NOMO-1 treated with dmso at 0.1 percent for 144 hours (cell line): ENCODE measurements around the gene TEF.

Experiments
- DNase-seq: peaks from one replicate; lab custom pipeline; 2025; ENCODE audit not compliant: unreplicated experiment; lab: John Stamatoyannopoulos, UW

Gene TEF

DNA sequence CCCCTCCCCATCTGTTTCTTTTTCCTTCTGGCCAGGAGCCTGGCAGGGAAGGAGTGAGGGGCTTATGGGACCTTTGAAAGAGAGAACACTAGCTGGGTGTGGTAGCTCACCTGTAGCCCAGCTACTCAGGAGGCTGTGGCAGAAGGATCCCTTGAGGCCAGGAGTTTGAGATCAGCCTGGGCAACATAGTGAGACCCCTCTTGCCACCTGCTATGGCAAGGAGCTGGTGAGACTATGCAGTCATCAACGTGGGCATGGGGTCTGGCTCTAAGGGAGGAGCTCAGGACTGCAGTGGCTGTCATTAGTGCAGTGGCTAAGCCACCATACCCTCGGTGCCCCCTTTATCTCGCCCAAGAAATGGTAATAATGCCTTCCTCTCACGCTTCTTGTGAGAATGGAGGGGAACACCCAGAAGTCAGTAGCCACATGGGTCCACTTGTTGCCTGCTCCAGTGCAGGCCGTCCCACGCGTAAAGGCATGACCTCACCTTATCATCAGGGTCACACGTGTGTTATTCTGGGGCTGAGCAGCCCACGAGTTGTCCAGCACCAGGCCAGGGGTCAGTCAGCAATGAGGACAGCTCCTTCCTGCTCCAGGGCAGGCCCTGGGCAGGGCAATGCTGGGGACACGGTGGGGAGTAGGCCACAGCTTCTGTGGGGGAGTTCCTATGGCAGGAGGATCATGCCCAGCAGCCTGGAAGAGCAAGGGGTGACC lies 27.7 kb upstream of the TEF start:
- DNase-seq, result no peak

DNA sequence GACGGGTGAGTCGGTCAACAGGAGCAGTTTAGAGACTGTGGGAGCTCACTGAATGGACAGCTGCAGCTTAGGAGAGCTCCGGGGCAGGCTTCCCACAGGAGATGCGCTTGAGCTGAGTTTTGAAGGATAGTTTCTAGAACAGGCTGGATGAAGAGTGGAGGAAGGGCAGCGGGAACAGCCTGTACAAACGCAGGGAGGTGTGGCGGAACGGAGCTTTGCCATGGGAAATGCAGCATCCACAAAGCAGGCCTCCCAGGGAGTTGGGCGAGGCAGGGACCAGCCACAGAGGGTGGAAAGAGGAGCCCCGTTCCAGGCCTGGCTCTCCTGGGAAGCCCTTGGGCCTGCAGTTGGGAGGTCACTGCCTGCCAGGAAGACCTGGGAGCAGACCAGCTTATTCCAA lies 26.8 kb upstream of the TEF start:
- no peak for DNase-seq

DNA sequence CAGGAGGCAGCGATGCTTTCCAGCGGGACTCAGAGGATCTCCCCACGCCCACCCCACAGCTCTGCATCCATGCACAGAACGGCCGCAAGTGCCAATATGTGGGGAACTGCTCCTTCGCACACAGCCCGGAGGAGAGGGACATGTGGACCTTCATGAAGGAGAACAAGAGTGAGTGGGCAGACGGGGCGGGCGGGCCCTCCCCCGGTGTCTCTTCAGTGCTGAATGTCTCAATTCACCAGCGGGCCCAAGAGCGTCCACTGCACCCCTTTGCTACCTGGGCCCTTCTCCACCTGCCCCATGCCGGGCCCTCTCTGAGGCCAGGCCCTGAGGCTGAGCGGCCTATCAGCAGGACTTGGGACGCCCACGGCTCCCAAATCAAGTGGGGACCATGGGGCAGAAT lies 25.8 kb upstream of the TEF start:
- DNase-seq, result no peak

DNA sequence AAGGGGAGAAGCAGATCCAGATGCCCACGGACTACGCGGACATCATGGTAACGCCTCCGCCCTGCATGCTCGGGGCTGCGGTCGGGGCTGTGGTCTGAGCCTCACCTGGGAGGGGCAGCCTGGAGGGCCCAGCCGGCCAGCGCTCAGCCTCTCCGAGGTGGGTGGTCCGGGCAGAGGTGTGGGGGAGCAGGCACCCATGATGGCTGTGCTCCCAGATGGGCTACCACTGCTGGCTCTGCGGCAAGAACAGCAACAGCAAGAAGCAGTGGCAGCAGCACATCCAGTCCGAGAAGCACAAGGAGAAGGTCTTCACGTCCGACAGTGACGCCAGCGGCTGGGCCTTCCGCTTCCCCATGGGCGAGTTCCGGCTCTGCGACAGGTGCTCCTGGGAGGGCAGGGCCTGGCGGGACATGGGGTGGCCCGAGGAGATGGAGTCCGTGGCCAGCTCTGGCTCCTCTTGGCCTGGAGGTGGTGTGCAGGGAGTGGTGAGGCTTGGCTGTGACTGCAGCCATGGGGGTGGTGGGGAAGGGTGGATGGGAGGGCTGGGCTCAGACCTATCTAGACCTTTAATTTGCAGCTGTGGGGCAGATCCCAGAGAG lies 25.2 kb upstream of the TEF start:
- DNase-seq, result no peak

DNA sequence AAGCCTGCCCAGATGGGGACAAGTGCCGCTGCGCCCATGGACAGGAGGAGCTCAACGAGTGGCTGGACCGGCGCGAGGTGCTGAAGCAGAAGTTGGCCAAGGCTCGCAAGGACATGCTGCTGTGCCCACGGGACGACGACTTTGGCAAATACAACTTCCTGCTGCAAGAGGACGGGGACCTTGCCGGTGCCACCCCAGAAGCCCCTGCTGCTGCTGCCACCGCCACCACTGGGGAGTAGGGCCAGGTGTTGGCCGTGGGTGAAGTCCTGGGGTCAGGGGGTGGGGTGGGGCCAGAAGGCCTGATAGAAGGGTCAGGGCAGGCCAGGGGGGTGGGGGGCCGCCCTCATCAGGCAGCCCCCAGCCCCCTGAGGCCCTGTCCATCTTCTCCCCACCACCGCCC lies 24.6 kb upstream of the TEF start:
- DNase-seq, result no peak

DNA sequence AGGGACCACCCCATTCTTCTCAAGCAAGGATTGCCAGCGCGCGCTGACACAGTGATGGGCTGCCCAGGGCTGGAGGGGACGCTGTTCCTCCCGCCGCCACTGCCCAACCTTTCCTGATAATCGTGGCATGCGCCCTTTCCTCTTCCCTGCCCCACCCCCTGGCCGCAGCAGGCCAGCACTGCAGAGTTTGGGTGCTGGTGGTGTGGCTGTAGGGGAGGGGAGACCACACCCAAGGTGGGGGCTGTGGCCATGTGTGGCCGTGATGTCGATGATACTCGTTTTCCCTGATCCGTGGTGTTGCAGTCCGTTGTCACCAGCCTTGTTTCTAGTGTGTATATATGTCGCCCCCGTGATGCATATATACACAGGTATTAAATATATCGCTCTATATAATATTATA lies 22.8 kb upstream of the TEF start:
- DNase-seq, result no peak

DNA sequence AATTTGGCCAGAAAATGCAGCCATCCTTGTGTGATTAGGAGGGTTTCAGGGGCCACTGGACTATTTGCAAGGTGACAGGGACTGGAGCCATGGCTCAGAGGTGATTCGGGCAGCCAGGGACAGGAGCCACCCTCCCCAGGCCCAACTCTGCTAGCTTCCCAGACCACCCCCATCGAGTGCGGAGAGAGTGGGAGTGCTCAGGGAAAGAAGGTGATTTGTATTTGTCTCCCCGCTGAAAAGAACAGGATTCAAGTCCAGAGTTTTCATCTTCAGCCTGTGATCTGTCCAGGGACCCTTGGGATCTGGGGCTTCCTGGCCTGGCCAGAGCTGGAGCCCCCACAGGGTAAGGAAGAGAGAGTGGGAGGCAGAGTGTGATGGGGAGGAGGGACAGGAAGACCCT lies 22.4 kb upstream of the TEF start:
- DNase-seq, result no peak

DNA sequence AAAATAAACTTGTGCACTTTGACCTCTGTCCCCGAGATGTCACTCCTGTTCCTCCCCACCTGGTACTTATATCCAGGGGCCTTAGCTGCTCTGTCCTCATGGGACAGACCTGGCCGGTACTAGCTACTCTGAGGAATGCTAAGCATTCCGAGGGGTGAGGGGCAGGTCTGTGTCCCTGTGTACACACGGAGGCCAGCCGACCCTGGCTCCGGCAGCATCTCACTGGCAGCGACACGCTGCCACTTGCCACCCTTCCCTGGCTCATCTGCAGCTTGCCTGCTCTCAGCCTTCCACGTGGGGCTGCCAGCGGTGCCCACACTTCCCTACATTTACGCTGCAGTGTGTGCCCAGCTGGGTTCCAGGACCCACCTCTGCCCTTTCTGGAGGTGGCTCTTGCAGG lies 21.6 kb upstream of the TEF start:
- no peak for DNase-seq

DNA sequence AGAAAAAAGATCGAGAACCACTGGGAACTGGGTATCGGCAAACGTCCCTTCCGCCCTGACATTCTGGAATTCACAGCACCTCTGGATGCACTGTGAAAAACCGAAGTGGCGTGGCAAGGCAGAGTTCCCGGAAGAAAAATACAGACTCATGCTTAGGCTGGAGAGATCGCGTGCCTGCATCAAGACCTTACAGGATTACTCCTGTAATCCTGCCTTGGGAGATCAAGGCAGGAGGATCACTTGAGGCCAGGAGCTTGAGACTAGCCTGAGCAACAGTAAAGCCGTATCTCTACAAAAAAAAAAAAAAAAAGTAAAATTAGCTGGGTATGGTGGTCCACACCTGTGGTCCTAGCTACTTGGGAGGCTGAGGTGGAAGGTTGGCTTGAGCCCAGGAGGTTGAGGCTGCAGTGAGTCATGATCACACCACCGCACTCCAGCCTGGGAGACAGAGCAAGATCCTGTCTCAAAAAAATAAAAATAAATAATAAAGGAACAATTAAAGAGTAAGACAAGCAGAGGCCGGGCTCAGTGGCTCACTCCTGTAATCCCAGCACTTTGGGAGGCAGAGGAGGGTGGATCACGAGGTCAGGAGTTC lies 19.9 kb upstream of the TEF start:
- no peak for DNase-seq

DNA sequence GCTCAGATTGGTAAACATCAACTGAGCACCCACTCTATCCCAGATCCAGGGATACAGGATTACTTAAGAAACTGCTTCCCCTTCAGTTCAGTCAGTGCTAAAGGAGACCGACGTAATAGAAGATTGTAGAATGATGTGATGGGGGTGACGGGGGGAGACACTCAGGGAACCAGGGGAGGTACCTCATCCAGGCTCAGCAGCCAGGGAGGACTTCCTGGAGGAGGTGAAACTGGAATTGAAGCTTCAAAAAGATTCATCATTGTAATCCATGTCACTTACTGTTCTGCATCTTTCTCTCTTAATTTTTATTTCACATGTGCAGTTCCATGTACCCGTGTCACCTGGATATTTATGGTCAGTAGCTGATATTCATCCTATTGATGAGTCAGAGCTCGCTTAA lies 19.1 kb upstream of the TEF start:
- DNase-seq, result no peak

DNA sequence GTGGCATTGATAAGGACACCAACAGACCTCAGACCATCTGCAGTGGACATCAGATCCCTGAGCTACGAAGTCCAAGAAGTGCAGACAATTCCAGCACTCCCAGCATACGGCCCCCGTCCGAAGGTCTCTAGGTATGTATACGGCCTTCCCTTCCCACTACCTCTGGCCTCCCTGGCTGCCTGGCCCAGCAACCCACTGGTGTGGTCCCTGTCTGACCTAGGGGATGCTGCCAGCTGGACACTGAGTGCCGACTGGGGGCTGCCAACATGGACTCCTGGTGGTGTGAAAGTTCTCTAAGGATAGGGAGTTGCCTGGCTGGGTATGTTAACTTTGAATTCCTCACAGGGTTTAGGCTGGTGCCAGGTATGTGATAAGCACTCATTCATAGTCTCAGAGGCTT lies 17.5 kb upstream of the TEF start:
- DNase-seq, result no peak

DNA sequence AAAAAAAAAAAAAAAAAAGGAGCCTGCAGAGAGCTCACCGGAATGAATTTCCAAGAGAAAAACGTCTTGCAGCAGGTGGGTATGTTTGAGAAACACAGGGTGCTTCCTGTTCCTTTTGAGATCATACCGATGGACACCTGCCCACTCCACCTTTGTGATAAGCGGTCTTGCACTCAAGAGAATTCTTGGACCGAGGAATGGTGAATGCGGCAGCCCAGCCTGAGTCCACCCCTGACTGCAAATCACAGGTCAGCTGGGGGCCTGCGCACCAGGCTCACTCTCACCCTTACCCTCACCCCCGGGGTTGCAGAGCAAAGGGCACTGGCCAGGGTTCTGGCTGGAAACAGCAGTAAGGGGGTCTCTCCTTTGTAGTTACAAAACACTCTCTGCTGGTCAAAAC lies 16.8 kb upstream of the TEF start:
- DNase-seq, result no peak

DNA sequence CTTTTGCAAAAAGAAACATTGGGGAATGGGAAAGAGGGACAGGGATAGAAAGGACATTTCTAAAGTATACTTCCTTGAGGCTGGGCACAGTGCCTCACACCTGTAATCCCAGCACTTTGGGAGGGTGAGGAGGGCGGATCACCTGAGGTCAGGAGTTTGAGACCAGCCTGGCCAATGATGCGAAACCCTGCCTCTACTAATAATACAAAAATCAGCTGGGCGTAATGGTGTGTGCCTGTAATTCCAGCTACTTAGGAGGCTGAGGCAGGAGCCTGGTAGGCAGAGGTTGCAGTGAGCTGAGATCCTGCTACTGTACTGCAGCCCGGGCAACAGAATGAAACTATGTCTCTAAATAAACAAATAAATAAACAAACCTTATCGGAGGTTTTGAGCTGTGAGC lies 16.3 kb upstream of the TEF start:
- no peak for DNase-seq

DNA sequence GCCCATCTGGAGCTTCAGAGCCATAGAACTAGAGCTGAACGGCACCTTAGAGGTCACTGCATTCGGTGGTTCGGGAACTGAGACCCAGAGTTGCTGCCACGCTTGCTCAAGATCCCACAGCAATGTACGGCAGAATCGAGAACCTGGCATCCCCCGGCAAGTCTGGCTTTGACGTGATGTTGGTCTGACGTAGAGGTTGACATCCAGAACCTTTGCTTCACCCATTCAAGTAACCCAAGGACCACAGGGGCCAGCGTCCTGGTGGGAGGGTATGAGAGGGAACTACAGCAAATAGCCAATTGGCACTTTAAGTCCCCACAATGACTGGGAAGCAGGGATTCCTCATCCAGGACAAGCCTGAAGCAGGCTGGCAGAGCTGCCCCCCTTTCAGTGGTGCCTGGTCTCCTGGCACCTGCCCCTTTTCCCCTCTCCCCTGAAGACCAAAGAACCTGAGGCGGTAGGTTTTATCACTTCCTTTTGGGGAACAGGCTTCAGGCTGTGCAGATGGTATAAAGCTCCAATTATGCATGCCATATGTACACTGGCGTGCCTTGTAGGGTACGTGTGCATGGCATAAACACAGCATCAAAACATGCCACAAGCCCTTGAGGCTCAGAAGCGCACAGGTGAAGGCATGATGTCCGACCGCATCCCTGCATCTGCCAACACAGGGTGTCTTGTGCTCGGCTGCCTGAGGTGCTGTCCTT lies 15.3 kb upstream of the TEF start:
- no peak for DNase-seq

DNA sequence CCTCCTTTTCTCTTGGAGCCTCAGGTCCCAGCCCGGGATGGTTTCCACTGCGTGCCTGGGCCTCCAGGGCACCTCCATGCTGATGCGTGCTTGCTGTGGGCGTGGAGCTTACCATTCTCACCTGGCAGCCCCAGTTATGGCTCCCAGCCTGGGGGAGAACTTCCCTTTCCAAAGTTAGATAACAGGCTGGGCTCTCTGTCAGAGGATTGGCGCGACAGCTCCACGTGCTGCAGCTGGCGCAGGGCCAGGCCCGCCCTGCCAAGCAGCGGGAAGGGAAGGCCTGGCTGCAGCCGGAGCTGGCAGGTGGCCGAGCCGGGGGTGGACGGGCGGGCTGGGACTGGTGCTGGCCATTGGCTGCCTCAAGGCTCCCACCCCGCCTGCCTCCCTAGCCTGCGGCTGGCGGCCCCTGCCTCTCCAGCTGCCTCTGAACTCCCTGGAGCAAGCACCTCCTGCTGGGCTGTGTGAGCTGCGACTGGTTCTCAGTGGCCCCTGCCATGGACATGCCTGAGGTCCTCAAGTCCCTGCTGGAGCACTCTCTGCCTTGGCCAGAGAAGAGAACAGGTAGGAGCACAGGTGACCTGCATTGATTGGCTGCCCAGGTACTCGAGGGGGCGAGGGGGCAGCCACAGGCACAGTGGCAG lies 14.6 kb upstream of the TEF start:
- peak; percentile 63 for DNase-seq

DNA sequence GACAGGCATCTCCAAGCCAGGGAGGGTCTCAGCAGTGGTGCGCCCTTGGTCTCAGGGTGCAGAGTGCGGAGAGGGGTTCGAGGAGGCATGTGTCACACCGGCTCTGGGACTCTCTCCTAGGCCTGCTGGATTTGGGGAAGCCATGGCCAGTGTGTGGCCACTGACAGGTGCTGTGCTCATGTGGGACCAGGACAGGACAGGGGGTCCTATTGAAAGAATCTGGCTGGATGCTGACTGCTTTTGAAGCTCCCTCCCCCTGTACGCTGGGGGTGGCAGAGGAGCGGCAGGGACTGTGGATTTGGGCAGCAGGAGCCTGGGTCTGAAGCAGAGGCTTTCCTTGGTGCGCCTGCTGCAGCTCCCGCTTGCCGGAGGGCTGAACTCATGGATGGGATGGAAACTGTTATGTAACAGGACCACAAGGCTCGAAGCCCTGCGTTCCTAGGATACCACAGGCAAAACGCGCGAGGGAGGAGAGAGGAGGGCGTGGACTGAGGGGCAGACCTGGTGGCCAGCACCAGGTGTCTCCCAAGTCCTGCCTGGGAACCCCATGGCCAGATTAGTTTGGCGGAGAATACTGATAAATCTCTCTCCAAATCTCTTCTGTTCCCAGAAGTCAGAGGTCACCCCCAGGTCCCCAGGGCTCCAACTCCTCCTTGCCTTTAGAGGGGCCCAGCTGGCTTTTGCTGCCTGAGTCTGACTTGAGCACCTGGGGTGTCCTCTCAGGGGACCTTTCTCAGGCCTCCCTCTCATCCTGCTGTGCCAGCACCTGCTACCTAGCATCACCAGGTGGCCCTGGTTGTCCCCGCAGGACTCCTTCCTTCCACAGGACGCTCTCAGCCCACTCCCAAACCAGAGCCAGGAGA lies 13.8 kb upstream of the TEF start:
- no peak for DNase-seq

DNA sequence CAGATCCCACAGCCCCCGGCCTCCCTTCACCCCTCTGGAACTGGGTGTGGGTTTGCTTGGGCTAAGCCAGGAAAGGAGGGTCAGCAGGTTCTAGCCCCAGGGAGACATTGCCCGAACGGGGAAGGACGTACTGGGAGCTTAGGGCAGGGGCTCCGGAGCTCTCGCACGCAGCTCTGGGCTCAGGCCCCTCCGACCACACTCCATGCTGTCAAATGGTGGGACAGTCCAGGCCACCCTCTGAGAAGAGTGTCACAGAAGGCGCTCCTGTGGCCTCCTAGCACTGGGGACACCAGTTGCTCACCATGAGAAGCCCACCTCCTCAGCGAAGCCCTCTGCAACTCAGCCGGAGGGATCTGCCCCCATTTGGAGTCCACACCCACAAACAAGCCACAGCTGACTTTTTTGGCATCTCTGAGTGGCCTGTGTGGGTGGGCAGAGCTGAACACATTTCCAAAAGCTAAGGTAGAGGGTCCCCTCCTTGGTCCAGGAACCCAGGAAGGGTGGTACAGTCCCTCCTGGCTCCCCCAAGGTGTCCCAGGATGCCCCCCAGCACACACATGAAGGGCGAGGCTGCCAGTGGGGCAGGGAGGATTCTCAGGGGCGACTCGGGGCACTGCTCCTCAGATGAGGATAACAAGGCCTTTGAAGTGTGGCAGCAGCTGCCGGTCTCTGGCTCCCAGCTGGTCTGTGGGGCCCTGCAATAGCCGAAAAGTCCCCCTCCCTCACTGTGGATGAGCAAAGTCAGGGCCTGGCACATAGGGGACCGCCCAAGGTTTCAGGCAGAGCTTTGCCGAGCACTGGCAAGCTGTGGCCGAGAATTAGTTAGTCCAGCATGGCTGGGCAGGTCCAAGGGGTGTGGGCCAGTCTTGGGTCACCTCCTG lies 13.0 kb upstream of the TEF start:
- DNase-seq, result no peak

DNA sequence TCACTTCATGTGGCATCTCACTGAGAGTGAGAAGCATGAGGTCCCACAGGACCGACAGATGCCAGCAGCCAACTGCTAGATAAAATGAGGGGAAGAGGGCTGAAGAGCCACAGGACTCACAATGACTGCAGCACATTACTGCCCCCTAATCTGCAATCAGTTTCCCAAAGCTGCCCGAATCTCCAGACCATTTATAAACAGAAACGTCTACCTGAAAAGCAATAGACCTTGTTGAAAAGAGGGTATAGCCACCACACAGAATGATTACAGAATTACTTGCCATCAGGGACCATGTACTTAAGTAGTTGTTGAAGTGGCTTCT lies 12.4 kb upstream of the TEF start:
- no peak for DNase-seq

DNA sequence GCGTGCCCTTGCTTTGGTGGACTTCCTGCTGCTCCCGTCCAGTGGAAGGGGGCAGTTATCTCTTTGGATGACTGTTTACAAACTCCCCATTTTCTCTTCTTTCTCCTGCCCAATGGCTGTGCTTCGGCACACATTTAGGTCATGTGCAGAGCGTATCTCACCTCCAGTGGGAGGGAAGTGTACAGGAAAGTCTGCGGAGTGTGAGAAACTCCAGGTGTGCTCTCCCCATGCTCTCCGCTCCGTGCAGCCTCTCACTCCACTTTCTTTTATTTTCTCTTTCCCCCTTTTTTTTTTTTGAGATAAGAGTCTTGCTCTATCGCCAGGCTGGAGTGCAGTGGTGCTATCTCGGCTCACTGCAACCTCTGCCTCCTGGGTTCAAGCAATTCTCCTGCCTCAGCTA lies 11.9 kb upstream of the TEF start:
- no peak for DNase-seq

DNA sequence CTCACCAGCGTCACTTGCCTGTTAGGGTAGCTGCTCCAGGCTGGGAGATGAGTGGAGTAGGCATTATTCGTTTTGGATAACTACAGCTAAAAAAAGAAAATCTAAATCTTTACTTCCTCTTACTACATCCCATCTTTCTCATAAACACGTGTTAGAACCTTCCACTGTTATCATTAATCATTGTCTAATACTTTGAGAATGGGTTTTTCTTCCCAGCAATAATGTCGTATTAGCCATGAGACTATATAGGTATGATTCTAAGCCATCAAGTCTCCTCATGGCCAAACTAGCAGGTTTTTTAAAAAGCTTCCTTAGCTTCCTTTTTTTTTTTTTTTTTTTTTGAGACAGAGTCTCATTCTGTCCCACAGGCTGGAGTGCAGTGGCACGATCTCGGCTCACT lies 3.9 kb upstream of the TEF start:
- no peak for DNase-seq
